ENCODE results near the gene MRGPRE.
"Not testable (repeated sequence)": the region's sequence is repeated elsewhere in the genome, so short reads cannot be mapped to it uniquely, and the experiment has no call there.

MRGPRE gene, protein sequence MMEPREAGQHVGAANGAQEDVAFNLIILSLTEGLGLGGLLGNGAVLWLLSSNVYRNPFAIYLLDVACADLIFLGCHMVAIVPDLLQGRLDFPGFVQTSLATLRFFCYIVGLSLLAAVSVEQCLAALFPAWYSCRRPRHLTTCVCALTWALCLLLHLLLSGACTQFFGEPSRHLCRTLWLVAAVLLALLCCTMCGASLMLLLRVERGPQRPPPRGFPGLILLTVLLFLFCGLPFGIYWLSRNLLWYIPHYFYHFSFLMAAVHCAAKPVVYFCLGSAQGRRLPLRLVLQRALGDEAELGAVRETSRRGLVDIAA

DNA sequence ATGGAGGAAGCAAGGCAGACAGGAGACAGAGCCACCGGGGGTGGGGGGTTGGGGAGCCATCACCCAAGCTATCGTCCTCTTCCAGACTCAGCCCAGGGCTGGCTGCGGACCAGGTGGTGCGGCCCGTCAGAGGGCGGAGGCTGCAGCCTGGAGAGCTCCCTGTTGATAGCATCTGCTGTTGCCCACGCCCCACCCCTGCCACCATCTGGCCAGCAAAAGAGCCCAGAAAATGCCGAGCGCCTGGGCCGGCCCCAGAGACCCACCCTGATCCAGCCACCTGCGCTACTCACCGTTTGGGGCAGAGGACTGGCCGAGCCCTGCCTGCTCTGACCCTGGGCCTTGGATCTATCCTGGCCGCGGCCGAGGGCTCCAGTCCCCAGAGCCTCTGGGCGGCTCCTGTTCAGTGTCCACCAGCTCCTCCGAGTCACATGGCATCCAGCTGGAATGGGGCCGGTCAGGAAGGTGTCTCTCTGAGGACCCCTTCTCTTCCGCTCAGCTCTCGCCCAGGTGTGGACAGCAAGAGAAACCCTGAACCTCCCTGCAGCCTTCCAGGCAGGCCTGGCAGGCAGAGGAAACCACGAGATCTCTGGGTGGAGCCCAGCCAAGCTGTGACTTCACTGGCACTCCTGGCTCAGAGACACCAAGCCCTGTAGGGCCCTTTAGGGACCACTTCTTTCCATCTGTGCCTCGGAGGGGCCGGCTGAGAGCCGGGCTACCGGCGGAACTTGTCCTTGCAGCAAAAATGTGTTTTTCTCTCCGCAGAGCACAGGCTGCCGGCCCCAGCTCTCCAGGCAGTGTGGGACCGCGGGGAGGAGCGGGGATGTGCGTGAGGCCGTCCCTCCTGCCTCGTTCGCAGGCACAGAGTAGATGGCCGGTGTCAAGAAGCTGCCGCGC, at the start of gene MRGPRE:
MRGPRE (minus strand) TSS at position 567 of the 894 bp plus-strand sequence. CDS start 3,618 bp downstream, outside the sequence.
- no peak for DNase-seq (ENCODE audit: low read depth)

DNA sequence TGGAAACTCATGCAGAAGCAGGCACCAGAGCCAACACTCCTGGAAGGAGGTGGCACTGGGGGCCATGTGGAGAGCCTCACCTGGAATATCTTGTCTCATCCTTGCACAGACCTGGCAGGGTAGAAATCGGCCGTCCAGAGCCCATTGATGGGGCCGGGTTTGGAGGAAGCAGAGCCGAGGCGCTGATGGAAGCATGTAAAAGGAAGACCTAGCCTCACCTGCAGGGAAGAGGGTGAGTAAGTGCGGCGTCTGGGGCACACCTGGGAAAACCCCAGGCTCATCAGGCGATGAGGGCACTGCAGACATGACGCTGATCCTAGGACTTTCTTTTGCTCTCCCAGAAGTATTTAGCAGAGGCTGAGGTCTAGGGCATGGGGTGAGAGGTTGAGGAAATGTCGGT, 48.9 kb upstream of the MRGPRE start:
- DNase-seq (ENCODE audit: low read depth): not testable (repeated sequence)

DNA sequence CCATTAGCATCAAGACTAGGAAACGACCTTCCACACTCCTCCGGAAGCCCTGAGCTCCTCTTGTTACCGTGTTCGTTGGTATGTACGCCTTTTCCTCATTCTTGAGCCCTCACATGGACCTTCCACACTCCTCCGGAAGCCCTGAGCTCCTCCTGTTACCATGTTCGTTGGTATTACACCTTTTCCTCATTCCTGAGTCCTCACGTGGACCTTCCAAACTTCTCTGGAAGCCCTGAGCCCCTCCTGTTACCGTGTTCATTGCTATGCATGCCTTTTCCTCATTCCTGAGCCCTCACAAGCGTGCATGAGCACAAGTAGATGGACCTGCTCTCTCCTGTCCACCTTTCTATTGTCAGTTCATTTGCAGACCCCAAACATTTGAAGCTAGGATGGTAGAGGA, 48.4 kb upstream of the MRGPRE start:
- DNase-seq (ENCODE audit: low read depth): not testable (repeated sequence)

DNA sequence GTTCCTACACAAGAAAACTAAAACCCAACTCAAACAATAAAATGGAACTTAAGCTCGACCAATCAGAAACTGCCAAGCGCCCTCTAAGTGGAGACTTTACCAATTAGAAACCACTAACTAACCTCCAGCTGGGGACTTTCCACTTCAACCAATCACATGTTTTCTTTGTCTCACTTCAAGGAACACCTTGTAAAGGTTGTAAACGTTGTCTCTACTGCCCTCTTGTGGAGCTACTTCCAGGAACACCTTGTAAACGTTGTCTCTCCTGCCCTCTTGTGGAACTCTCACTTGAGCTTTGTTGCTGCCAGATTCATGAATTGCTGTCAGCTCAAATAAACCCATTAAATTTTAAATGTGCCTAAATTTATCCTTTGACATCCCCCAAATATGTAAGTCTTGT, 46.7 kb upstream of the MRGPRE start:
- not testable (repeated sequence) for DNase-seq (ENCODE audit: low read depth)

DNA sequence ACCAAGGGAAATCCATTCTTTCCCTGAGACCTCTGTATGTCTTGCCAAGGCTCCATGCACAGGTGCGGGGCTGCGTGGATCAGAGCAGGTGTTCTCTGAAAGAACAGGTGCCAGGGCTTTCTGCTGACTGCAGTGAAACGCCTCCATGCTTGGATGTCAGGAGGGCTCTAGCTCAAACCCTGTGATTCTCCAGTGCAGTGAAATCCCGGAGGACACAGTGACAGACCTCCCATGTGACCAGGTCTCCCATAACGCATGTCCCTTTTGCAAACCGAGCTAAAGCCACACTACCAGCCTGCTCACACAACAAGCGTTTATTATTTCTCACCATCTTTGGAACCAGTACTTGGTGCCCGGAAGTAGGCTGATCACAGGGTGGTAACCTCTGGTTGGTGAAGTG, 41.4 kb upstream of the MRGPRE start:
- not testable (repeated sequence) for DNase-seq (ENCODE audit: low read depth)

DNA sequence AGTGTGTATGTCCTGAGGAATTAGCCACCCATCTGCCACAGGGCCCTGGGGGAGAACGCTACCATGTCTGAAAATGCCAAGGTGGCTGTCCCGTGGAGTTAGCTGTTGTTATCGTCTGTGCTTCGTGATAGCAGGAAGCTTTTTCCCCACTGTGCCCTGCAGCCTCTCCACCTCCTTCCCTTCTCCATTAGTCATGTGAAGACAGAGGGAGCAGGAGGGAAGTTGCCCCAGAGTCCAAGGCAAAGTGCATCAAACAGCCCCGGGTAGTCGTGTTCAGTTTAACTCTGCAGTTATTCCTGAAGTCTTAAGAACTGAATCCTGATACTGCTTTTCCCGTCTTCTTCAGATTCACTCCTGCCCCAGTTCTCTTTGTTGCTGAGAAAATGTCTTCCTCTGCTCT, 30.3 kb upstream of the MRGPRE start:
- DNase-seq (ENCODE audit: low read depth): not testable (repeated sequence)

DNA sequence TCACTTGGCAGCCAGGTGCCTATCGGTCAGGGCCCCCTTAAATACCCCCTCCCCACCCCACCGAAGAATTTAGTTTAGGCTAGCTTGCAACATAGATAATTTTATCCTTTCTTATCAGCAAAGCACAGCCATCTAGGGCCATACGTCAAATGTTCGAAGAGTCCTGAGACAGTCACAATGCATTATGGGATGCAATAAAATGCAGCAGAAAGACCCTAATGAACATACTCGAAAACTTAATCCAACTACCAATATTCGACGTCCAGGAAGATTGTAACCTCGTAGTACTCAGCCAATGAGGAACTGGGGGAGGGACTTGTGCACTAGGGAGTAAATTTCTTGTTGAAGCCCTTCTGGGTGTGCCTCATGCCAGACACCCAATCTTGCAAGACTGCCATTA, 29.6 kb upstream of the MRGPRE start:
- DNase-seq (ENCODE audit: low read depth): not testable (repeated sequence)

DNA sequence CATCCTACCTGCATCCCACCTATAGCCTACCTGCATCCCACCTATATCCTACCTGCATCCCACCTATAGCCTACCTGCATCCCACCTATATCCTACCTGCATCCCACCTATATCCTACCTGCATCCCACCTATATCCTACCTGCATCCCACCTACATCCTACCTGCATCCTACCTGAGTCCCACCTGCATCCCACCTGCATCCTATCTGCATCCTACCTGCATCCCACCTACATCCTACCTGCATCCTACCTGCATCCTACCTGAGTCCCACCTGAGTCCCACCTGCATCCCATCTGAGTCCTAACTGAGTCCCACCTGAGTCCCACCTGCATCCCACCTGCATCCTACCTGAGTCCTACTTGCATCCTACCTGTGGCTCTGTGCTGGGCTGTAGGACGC, 25.3 kb upstream of the MRGPRE start:
- not testable (repeated sequence) for DNase-seq (ENCODE audit: low read depth)

DNA sequence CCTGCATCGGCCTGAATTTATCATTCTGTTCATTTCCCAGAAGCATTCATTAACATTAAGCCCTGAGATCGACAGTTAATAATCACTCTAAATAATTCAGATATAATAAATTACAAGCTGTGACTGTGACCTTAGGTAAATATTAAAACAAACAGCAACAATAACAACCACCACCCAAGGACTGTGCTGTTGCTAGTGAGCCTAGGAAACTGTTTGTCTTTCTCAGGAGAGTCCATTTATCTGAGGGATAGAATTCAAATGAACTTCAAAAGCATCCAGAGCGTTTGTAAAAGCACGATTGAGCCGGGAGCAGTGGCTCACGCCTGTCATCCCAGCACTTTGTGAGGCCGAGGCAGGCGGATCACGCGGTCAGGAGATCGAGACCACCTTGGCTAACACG, 23.0 kb upstream of the MRGPRE start:
- DNase-seq (ENCODE audit: low read depth): not testable (repeated sequence)

DNA sequence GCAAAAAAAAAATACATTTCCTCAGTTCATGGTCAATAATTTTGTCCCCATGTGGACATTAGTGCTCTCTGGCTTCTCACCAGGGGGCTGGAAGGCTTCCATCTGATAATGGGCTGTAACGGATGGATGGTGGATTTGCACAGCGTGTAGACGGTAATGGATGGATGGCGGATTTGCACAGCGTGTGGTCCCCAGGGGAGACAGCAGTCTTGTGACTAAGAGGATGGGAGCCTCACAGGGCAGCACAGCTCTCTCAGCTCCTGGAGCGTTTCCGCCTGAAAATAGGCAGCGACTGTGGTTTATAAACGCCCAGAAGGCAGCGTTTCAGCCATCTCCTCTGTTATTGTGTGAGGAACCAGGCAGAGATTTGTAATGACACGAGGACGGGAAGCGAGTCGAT, 22.6 kb upstream of the MRGPRE start:
- DNase-seq (ENCODE audit: low read depth): not testable (repeated sequence)

DNA sequence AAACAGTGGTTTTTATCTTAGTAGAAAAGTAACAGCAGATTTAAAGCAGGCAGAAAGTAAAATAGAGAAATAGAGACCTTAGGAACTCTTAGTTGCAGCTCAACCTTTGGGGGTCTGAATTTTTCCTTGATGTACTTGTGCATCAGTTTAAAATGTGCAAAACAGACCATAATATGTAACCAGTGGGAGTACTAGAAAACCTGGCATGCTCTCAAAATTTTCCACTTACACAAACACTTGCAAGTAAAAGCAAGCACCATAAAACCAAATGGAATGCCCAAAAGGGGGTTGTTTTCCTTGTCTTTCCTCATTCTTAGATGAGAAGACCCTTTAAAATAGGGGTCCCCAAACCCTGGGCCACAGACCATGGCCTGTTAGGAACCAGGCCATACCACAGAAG, 12.9 kb upstream of the MRGPRE start:
- DNase-seq (ENCODE audit: low read depth): no peak

DNA sequence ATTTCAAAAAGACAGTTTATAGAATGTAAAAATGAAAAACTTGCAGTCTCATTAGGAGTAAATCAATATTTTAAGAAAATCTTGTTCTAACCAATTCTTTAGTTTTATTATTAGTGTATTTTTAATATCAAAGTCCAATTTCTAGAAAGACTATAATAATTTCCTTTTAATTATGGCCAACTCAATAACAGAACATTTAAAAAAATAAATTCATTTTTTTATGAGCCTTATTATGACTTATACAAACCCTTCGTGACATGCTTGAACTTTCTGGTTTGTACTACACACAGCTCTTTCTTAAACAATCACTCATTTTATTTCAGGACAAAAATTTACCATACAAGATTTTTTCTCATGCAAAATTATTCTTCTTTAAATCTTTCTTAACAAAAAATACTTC, 11.7 kb upstream of the MRGPRE start:
- DNase-seq (ENCODE audit: low read depth): no peak

DNA sequence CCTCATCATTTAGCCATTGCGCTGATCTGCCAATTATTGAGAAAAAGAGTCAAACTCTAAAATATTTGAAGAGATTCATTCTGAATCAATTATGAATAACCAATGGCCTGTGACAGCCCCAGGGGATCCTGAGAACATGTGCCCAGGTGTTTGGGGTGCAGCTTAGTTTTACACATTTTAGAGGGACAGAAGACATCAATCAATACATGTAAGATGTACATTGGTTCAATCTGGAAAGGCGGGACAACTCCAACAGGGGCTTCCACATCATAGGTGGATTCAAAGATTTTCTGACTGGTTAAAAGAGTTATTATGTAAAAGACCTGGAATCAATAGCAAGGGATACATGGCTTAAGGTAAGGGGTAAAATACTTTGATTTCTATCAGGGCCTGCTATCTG, 4.9 kb upstream of the MRGPRE start:
- DNase-seq (ENCODE audit: low read depth): no peak

DNA sequence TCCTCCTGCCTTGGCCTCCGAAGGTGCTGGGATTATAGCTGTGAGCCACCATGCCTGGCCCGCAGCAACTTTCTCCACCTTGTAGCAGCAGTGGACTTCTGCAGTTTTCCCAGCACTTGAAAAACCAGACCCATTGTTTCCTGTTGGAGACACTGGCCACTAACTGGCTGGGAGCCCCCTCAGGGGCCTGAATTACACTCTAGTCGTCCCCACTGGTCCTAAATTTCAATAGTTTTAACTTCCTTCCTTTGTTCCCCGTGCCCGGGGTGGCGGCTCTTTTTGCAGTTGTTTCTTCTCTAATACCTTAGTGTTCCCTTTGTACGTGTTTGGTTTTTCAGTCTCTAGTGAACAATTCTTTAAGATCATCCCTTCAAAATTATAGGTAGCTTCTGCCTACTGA, 2.6 kb upstream of the MRGPRE start:
- no peak for DNase-seq (ENCODE audit: low read depth)

DNA sequence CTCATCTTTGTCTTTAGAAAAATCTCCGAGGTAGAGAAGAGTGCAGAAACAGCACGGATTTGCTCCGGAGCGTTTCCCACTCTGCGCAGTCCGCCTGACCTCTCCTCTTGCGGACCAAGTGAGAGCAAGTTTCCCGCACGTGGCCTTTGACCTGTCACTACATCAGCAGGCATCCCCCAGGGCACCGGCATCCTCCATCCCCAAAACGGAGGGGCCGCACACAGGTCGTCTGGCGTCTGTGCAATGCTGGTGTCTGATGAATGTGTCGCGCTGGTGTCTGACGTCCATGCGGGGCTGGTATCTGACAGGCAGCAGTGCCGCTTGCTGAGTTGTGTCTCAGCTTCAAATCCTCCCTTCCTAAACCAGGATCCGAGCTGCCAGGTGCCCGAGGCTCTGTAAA, 739 bp upstream of the MRGPRE start:
- DNase-seq (ENCODE audit: low read depth): no peak

DNA sequence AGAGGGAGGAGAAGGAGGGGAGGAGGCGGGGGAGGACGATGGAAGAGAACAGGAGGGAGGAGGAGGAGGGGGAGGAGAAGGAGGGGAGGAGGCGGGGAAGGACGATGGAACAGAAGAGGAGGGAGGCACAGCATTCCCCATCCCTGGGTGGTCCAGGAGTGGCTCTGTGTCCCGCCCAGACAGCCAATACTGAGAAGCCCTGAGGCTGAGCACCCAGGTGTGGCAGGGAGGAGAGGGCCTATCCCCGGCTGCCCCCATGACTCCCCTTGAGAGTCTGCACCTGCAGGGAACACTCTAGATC, 717 bp downstream of the MRGPRE start:
- DNase-seq (ENCODE audit: low read depth): no peak

DNA sequence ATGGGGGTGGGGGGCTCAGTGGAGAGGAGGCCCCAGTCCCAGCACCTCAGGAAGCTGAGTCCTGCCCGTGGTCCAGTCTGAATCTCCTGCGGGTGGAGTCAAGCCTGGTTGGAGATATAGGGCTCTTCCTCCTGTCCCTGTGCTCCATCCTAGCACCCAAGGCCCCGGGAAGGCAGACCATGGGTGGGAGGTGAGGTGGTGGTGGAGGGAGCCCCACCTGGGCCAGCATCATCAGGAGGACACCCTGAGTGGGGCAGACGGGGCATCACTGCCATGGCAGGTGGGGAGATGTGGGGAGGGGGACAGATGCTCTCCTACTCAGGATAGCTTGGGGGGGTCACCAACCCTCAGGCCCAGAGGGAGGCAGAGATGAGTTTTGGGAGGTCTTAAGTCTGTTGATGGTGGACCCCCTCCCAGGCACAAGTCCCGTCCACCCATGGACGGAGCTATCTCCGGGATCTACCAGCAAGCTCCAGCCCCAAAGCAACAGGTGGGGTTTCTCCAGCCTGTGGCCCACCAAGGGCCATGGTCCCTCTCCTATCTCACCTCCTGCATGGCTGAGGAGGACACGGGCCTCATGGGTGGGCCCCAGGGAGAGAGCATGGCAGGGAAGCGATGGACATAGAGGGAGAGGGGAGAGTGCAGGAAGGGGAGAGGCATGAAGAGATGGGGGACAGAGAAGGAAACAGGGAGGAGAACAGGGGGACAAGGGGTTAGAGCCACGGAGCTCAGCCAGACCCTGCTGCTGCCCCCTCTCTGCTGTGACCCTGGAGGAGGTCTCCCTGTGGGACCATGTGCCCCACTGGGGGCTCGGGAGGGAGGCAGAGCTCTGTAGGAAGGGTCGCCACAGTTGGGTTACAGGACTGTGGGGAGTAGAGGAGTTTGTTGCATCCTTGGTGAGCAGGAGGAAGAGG, 1.3 kb downstream of the MRGPRE start:
- no peak for DNase-seq (ENCODE audit: low read depth)

DNA sequence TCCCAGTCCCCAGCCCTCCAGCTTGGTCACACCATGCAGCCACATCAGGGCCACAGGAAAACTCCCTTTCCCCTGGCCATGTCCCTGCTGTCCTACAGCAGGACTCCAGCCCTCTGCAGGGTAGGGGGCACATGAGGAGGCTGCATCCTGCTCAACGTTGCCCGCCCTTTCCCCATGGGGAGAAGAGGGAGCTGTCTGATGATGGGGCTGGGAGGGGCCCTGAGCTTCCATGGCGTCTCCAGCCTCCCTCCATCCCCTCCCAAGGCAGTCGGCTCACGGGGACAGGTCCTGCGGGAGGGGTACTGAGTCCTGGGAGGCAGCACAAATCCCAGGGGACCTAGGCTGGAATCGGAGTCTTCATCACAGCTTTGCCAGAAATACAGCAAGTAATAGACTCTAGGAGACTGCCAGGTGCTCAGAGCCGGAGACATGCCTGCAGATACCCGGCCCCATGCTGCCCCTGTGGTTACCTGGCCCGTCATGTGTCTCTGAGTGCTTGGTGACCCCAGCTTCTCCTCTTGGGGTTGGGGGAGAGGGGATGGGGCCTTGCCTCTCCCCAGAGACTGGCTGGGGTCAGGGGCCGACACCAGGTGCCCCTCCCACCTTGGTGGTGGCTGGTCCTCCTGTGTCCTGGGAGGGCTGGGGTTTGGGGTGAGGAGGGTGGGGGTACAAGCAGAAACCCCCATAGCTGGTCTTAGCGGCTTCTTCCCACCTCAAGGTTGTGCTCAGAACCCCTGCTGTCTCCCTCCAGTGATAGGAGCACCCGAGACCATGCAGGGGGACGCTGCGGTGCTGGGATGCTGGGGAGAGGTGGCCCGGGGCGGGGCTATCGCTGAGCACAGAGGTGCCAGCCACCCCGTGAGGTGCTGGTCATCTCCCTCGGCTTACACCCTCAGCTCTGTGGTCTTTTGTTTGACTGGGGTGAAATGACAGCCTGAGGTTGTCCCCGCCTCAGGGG, 2.3 kb downstream of the MRGPRE start:
- DNase-seq (ENCODE audit: low read depth): no peak

DNA sequence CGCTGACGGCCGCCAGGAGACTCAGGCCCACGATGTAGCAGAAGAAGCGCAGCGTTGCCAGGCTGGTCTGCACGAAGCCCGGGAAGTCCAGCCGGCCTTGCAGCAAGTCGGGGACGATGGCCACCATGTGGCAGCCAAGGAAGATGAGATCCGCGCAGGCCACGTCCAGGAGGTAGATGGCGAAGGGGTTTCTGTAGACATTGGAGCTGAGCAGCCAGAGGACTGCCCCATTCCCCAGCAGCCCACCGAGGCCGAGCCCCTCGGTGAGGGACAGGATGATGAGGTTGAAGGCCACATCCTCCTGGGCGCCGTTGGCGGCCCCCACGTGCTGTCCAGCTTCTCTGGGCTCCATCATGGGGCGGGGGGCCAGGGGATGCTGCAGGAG, 3.8 kb downstream of the MRGPRE start:
- no peak for DNase-seq (ENCODE audit: low read depth)

DNA sequence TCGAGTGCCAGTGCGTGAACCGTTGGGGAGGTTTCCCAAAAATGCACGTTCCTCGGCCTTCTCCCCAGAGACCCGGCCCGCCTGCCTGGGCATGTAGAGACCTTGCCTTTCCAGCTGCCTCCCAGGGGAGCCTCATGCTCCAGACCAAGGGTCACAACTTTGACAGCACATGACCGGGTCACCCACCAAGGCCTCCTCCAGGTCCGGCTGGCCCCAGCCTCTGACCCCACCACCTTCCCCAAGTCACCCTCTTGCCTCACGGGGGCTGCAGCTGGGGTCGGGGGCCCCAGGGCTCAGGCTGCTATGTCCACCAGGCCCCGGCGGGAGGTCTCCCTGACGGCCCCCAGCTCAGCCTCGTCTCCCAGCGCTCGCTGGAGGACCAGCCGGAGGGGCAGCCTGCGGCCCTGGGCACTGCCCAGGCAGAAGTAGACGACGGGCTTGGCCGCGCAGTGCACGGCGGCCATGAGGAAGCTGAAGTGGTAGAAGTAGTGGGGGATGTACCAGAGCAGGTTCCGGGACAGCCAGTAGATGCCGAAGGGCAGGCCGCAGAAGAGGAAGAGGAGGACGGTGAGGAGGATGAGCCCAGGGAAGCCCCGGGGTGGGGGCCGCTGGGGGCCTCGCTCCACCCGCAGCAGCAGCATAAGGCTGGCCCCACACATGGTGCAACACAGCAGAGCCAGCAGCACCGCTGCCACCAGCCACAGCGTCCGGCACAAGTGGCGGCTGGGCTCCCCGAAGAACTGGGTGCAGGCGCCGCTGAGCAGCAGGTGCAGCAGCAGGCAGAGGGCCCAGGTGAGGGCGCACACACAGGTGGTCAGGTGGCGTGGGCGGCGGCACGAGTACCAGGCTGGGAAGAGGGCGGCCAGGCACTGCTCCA, 4.4 kb downstream of the MRGPRE start:
- DNase-seq (ENCODE audit: low read depth): no peak
